Right ventricle myocardium inferior (tissue), 1 donor: ENCODE data around the gene OPN1MW. TPM values are rescaled to one million over a fixed set of nuclear protein-coding genes. Genes with fewer than 3 reads are reported as not detected.
"Not testable (repeated sequence)": the region's sequence is repeated elsewhere in the genome, so short reads cannot be mapped to it uniquely, and the experiment has no call there.

Experiments used
- ATAC-seq: fragments of 200-7000 bp; cut with Tn5 transposase; one replicate; pipeline ENCODE4 v1.9.1; 2020; ENCODE audit warnings: mild to moderate bottlenecking, moderate library complexity
- DNase-seq: peaks from one replicate; pipeline ENCODE4 v3.0.0; 2021; ENCODE audit errors: missing footprints
- intact Hi-C: fragments of 100-400 bp; cut with DNase I; formaldehyde crosslinking; loops from one replicate; pipeline ENCODE4 v1.11.0; 2022
- total RNA-seq: library from RNA; stranded (reverse); fragmentation: NEBNext Ultra II Directional; extraction: Animal tissue kit (Norgen Biotek cat#: 25700); gene quantifications from one replicate; pipeline ENCODE4 v1.2.1, GENCODE V29; 2021
- donor health status: DM: no; HTN: yes; CAD: no; lungs with severe emphysema.

OPN1MW gene
- total RNA-seq, 1 donor from 2014 or later: not detected

GRCh38 chrX:154194316-154194715, 11.9 kb downstream of the OPN1MW start:
- ATAC-seq, intact Hi-C loops, DNase-seq: not testable (repeated sequence)

GRCh38 chrX:154196466-154196865, 14.1 kb downstream of the OPN1MW start:
- DNase-seq, ATAC-seq, intact Hi-C loops: not testable (repeated sequence)

- DNase-seq, intact Hi-C loops: not testable (repeated sequence)
- peak; percentile 77 for ATAC-seq
Observed at GRCh38 chrX:154209670-154210418, 27.4 kb downstream of the OPN1MW start.

- ATAC-seq, intact Hi-C loops, DNase-seq: not testable (repeated sequence)
Observed at GRCh38 chrX:154211057-154211456, 28.7 kb downstream of the OPN1MW start.

- ATAC-seq, DNase-seq, intact Hi-C loops: not testable (repeated sequence)
Observed at GRCh38 chrX:154211499-154211898, 29.1 kb downstream of the OPN1MW start.

- DNase-seq, ATAC-seq, intact Hi-C loops: not testable (repeated sequence)
Observed at GRCh38 chrX:154219456-154219855, 37.1 kb downstream of the OPN1MW start, which contains the start of gene OPN1MW2. Gene OPN1MW2, plus strand, starts transcription at chrX:154219756. Its CDS starts 60 bp downstream, at chrX:154219816.

GRCh38 chrX:154225292-154225691, 42.9 kb downstream of the OPN1MW start:
- intact Hi-C loops, ATAC-seq: not testable (repeated sequence)

GRCh38 chrX:154226706-154227105, 44.3 kb downstream of the OPN1MW start:
- DNase-seq, ATAC-seq, intact Hi-C loops: not testable (repeated sequence)

More at GRCh38 chrX:154225292-154225691, 42.9 kb downstream of the OPN1MW start:
- DNase-seq: not testable (repeated sequence)

- DNase-seq, intact Hi-C loops: not testable (repeated sequence)
- peak; percentile 42 for ATAC-seq
Observed at GRCh38 chrX:154231443-154231842, 49.0 kb downstream of the OPN1MW start.

- intact Hi-C loops, ATAC-seq: not testable (repeated sequence)
Observed at GRCh38 chrX:154233620-154234019, 51.2 kb downstream of the OPN1MW start.

GRCh38 chrX:154238939-154239559, 56.7 kb downstream of the OPN1MW start:
- ATAC-seq, intact Hi-C loops, DNase-seq: not testable (repeated sequence)

More at GRCh38 chrX:154233620-154234019, 51.2 kb downstream of the OPN1MW start:
- DNase-seq: not testable (repeated sequence)

GRCh38 chrX:154239982-154240503, 57.6 kb downstream of the OPN1MW start:
- intact Hi-C loops: not testable (repeated sequence)

More at GRCh38 chrX:154239982-154240503, 57.6 kb downstream of the OPN1MW start:
- not testable (repeated sequence) for DNase-seq, ATAC-seq

Other genes with a start within 250 kb of the OPN1MW start
- gene NAA10, start 247.6 kb upstream of the OPN1MW start, total RNA-seq: 80.6 TPM
- gene RENBP, start 238.0 kb upstream of the OPN1MW start, total RNA-seq: 8.8 TPM
- gene HCFC1, start 210.8 kb upstream of the OPN1MW start, total RNA-seq: 25.4 TPM
- 6.9 TPM for gene TMEM187, start 209.8 kb upstream of the OPN1MW start, total RNA-seq
- gene IRAK1, start 162.7 kb upstream of the OPN1MW start, total RNA-seq: 38.6 TPM
- 32.8 TPM for gene MECP2, start 84.9 kb upstream of the OPN1MW start, total RNA-seq
- gene OPN1LW, start 38.4 kb upstream of the OPN1MW start, total RNA-seq: not detected
- not detected for gene OPN1MW2, start 37.2 kb downstream of the OPN1MW start, total RNA-seq
- not detected for gene OPN1MW3, start 75.0 kb downstream of the OPN1MW start, total RNA-seq
- not detected for gene TEX28, start 112.5 kb downstream of the OPN1MW start, total RNA-seq
- 13.0 TPM for gene TKTL1, start 113.2 kb downstream of the OPN1MW start, total RNA-seq
- gene FLNA, start 192.0 kb downstream of the OPN1MW start, total RNA-seq: 253 TPM
- 51.1 TPM for gene EMD, start 196.7 kb downstream of the OPN1MW start, total RNA-seq
- gene RPL10, start 215.8 kb downstream of the OPN1MW start, total RNA-seq: 2,181 TPM
- gene DNASE1L1, start 226.7 kb downstream of the OPN1MW start, total RNA-seq: 52.3 TPM
- gene TAFAZZIN, start 228.9 kb downstream of the OPN1MW start, total RNA-seq: 36.1 TPM
- gene ATP6AP1, start 246.1 kb downstream of the OPN1MW start, total RNA-seq: 83.0 TPM